A549 (cell line): ENCODE data around the gene TLDC2. TPM values are rescaled to one million over a fixed set of nuclear protein-coding genes. Genes with fewer than 3 reads are reported as not detected.

Source experiments
- ATAC-seq, 2 experiments: fragments of 200-7000 bp in 1 of 2; fragments of >200 bp in 1 of 2; cut with Nextera tagmentation in 1 of 2; cut with Tn5 transposase in 1 of 2; 3 replicates each; pipeline versions ENCODE4 v1.8.0 to v1.9.1; 2018 to 2020; ENCODE audit warnings: mild to moderate bottlenecking in 1 of 2, moderate library complexity in 1 of 2
- CTCF ChIA-PET: fragments of 300-600 bp; sonication (Branson Sonifier 250); formaldehyde crosslinking; extraction: SDS; loops from one replicate; lab custom pipeline; 2021; ENCODE audit warnings: antibody characterized with exemption, inconsistent platforms; lab: Yijun Ruan, JAX
- POLR2A ChIA-PET: fragments of 350-600 bp; formaldehyde crosslinking; extraction: SDS; loops from one replicate; lab custom pipeline; 2021; ENCODE audit warnings: antibody characterized with exemption, inconsistent platforms; lab: Yijun Ruan, JAX
- DNase-seq, 2 experiments: peaks; one replicate each; pipeline versions ENCODE4 v3.0.0 to v3.0.0-alpha.2; 2011 to 2016; ENCODE audit warnings: low read depth in 1 of 2, low spot score in 1 of 2
- FAIRE-seq: peaks from 2 replicates; lab custom pipeline; 2011; peaks lifted over from hg19 to GRCh38; lab: Jason Lieb, UNC
- H3K27ac ChIP-seq, 2 experiments: fragments of >200 bp; sonication (Bioruptor Twin); formaldehyde crosslinking; 3 replicates each; pipeline ENCODE4 v1.5.1; 2016 to 2017
- H3K4me1 ChIP-seq: fragments of >200 bp; sonication (Bioruptor Twin); formaldehyde crosslinking; 3 replicates; pipeline ENCODE4 v1.6.1; 2016
- H3K4me2 ChIP-seq: fragments of >200 bp; sonication (Bioruptor Twin); formaldehyde crosslinking; 3 replicates; pipeline ENCODE4 v1.6.1; 2016
- H3K4me3 ChIP-seq: fragments of >200 bp; sonication (Bioruptor Twin); formaldehyde crosslinking; 3 replicates; pipeline ENCODE4 v1.5.1; 2016
- H3K9me3 ChIP-seq: fragments of >200 bp; sonication (Bioruptor Twin); formaldehyde crosslinking; 3 replicates; pipeline ENCODE4 v1.6.1; 2016
- CBX2 ChIP-seq: fragments of 200-600 bp; sonication (generic); IDR thresholded peaks from 2 replicates; pipeline ENCODE4 v1.6.1; 2016; ENCODE audit warnings: low read depth, mild to moderate bottlenecking, borderline replicate concordance
- EP300 ChIP-seq, 2 experiments: fragments of >200 bp; sonication (Bioruptor Twin); formaldehyde crosslinking; IDR thresholded peaks; 2 replicates in 1 of 2; 3 replicates in 1 of 2; pipeline ENCODE4 v1.6.1; 2016 to 2017
- ESRRA ChIP-seq: fragments of 150-350 bp; IDR thresholded peaks from 2 replicates; pipeline ENCODE4 v1.6.1; 2014; ENCODE audit warnings: mild to moderate bottlenecking, low read length, borderline replicate concordance
- HDAC2 ChIP-seq: fragments of 200-600 bp; sonication (generic); IDR thresholded peaks from 2 replicates; pipeline ENCODE4 v1.6.1; 2016
- HOXB13 ChIP-seq: fragments of 250-450 bp; sonication (Bioruptor Pico); IDR thresholded peaks from 2 replicates; pipeline ENCODE4 v1.5.0; 2020; ENCODE audit warnings: low read depth, mild to moderate bottlenecking, moderate library complexity
- JUN ChIP-seq, 2 experiments: fragments of >200 bp; sonication (Bioruptor Twin); formaldehyde crosslinking; IDR thresholded peaks; 2 replicates in 1 of 2; 3 replicates in 1 of 2; pipeline ENCODE4 v1.6.1; 2016 to 2017
- KDM1A ChIP-seq: fragments of 200-600 bp; sonication (generic); IDR thresholded peaks from 2 replicates; pipeline ENCODE4 v1.6.1; 2016; ENCODE audit warnings: low read depth, mild to moderate bottlenecking
- MAZ ChIP-seq: fragments of 150-350 bp; IDR thresholded peaks from 2 replicates; pipeline ENCODE4 v1.6.1; 2014; ENCODE audit warnings: antibody characterized with exemption, low read depth, low read length, borderline replicate concordance
- NFE2L2 ChIP-seq: fragments of 150-350 bp; conservative IDR thresholded peaks from 2 replicates; pipeline ENCODE4 v1.6.1; 2014; ENCODE audit warnings: low read length
- NPAS2 ChIP-seq: fragments of 250-450 bp; sonication (Bioruptor Pico); IDR thresholded peaks from 2 replicates; pipeline ENCODE4 v1.8.0; 2022; ENCODE audit warnings: mild to moderate bottlenecking, moderate library complexity, borderline replicate concordance
- POLR2A ChIP-seq: IDR thresholded peaks from 2 replicates; pipeline ENCODE4 v1.6.1; 2012; ENCODE audit warnings: mild to moderate bottlenecking, low read length
- RNF2 ChIP-seq: fragments of 200-600 bp; sonication (generic); IDR thresholded peaks from 2 replicates; pipeline ENCODE4 v1.6.1; 2016; ENCODE audit warnings: low read depth, mild to moderate bottlenecking, antibody characterized with exemption, moderate library complexity, borderline replicate concordance
- SMC3 ChIP-seq: fragments of >200 bp; sonication (Bioruptor Twin); formaldehyde crosslinking; IDR thresholded peaks from 3 replicates; pipeline ENCODE4 v1.6.1; 2018; ENCODE audit warnings: inconsistent platforms
- TFCP2L1 ChIP-seq: fragments of 250-450 bp; sonication (Bioruptor Pico); IDR thresholded peaks from 2 replicates; pipeline ENCODE4 v1.5.0; 2021; ENCODE audit warnings: mild to moderate bottlenecking
- TP53 ChIP-seq: fragments of 250-450 bp; sonication (Bioruptor Pico); IDR thresholded peaks from 2 replicates; pipeline ENCODE4 v1.5.0; 2021; ENCODE audit warnings: mild to moderate bottlenecking, moderate library complexity
- ZFP36 ChIP-seq: fragments of 450-650 bp; IDR thresholded peaks from 2 replicates; pipeline ENCODE4 v1.6.1; 2014; ENCODE audit warnings: borderline replicate concordance; ENCODE audit not compliant: partially characterized antibody
- ZNF302 ChIP-seq: fragments of 250-450 bp; sonication (Bioruptor Pico); IDR thresholded peaks from 2 replicates; pipeline ENCODE4 v1.9.0; 2021; ENCODE audit warnings: inconsistent platforms, mild to moderate bottlenecking, moderate library complexity
- ZSCAN20 ChIP-seq: fragments of 250-450 bp; sonication (Bioruptor Pico); IDR thresholded peaks from 2 replicates; pipeline ENCODE4 v1.8.0; 2022; ENCODE audit warnings: mild to moderate bottlenecking, moderate library complexity
- WGBS: methylation state at CpG from one replicate; pipeline ENCODE4 v1.1.6; 2017; ENCODE audit errors: missing lambda C conversion rate; 5-methylcytosine and 5-hydroxymethylcytosine counted together
- polyA plus RNA-seq, 4 experiments: library from polyadenylated mRNA; depleted of rRNA in 3 of 4; stranded (reverse); fragments of >200 nt; fragmentation: RNase III in 1 of 4; extraction: RNeasy Plus Mini Kit Qiagen cat#74134 plus additional on column Dnase treatment in 1 of 4; gene quantifications; 2 replicates in 3 of 4; 3 replicates in 1 of 4; pipeline ENCODE4 v1.2.3, GENCODE V29; 2011 to 2017
- TF ChIP-seq, protein P1 (sequence below): fragments of 200-600 bp; sonication (generic); IDR thresholded peaks from 2 replicates; pipeline ENCODE4 v1.6.1; 2016; ENCODE audit warnings: antibody characterized with exemption, mild to moderate bottlenecking, moderate library complexity
- TF ChIP-seq, protein P2 (sequence below): fragments of >200 bp; sonication (Bioruptor Twin); formaldehyde crosslinking; IDR thresholded peaks from 2 replicates; pipeline ENCODE4 v1.6.1; 2016
- TF ChIP-seq, protein P3 (sequence below): IDR thresholded peaks from 2 replicates; pipeline ENCODE4 v1.6.1; 2012
- TF ChIP-seq, protein P4 (sequence below): fragments of 450-650 bp; IDR thresholded peaks from 2 replicates; pipeline ENCODE4 v1.6.1; 2014; ENCODE audit warnings: antibody characterized with exemption
- TF ChIP-seq, protein P5 (sequence below): fragments of >200 bp; sonication (Bioruptor Twin); formaldehyde crosslinking; IDR thresholded peaks from 3 replicates; pipeline ENCODE4 v1.5.1; 2016

Gene TLDC2
- polyA plus RNA-seq, 2 of the 4 experiments (the other 2 are of a cell fraction), result 0.17 TPM; not detected in 1

DNA sequence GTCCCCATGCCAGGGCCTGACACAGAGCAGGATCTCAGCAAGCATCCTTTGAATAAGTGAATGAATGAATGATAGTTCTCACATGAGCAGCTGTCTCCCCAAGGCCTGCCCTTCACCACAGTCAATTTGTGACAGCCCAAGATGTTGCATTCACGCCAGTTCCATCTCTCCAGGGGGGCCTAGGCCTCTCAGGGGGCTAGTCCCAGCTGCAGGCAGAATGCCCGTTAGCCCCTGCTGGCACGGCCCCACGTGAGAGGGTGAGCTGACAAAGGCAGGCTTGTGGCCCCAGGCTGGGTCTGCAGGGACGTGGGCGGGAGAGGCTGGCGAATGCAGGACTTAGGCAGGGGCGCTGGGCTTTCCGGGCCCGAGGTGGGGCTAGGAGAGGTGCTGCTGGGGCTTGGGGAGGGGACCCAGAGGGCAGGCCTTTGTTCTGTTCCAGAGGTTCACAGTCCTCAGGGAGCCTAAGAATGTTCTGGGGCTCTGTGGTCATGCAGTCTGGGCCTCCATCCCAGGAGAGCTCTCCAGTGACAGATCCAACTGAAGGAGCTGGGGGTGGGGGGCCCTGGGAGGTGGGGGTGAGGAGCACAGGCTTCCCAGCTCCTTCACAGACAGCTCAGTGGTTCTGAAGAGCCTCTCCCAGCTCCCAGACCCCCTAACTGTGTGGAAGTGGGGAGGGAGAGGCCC is 30.5 kb upstream of the TLDC2 start (continued):
- TF ChIP-seq, protein P1, sequence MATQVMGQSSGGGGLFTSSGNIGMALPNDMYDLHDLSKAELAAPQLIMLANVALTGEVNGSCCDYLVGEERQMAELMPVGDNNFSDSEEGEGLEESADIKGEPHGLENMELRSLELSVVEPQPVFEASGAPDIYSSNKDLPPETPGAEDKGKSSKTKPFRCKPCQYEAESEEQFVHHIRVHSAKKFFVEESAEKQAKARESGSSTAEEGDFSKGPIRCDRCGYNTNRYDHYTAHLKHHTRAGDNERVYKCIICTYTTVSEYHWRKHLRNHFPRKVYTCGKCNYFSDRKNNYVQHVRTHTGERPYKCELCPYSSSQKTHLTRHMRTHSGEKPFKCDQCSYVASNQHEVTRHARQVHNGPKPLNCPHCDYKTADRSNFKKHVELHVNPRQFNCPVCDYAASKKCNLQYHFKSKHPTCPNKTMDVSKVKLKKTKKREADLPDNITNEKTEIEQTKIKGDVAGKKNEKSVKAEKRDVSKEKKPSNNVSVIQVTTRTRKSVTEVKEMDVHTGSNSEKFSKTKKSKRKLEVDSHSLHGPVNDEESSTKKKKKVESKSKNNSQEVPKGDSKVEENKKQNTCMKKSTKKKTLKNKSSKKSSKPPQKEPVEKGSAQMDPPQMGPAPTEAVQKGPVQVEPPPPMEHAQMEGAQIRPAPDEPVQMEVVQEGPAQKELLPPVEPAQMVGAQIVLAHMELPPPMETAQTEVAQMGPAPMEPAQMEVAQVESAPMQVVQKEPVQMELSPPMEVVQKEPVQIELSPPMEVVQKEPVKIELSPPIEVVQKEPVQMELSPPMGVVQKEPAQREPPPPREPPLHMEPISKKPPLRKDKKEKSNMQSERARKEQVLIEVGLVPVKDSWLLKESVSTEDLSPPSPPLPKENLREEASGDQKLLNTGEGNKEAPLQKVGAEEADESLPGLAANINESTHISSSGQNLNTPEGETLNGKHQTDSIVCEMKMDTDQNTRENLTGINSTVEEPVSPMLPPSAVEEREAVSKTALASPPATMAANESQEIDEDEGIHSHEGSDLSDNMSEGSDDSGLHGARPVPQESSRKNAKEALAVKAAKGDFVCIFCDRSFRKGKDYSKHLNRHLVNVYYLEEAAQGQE, result no peak
- no peak for TF ChIP-seq KDM1A

DNA sequence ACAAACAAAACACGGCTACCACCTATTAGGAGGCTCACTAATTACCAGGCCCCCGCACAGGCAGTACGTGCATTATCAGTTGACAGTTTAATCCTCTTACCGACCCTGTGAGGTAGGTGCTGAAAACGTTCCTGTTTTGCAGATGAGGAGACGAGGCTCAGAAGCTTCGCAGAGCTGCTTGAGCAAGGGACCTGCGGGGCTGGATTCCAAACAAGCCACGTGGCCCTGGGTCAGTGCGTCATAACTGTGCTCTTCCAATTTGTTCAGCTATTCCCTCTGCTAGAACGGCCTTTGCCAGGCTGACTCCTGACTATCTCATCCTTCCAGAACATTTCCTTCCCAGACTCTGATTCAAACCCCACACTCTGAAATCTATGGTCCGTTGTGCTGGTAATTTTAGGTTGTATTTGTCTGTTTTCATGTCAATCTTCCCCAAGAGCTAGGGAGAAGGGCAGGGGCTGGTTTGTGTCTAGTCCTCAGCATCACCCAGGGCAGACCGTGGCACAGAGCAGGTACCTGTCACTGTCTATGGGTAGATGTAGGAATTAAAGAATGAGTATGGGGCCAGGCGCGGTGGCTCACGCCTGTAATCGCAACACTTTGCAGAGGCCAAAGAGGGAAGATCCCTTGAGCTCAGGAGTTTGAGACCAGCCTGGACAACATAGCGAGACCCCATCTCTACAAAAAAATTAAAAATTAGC is 28.8 kb upstream of the TLDC2 start:
- Histone ChIP-seq H3K4me1 (peaks cover 30% of the 10 kb centered on the region), H3K9me3 (peaks cover 6% of the 10 kb centered on the region; the same call in 1 of the 3 replicates), H3K27ac (peak overlapping the region in 1 of 2 experiments; percentile 71; a peak in 2 of 6 replicates)
- POLR2A ChIA-PET, result interaction anchor here (0.8 to 1.8 kb wide), 2 partner anchors 17 to 893 kb away, joined by 9 to 12 read pairs; partner anchors contain the start of gene SCAND1
- ATAC-seq, result no peak
- FAIRE-seq, result no peak
- CTCF ChIA-PET, result interaction anchor here (0.5 to 3.5 kb wide), 7 partner anchors 8 to 39 kb away, joined by 3 to 16 read pairs (median 6); a partner anchor contains a TSS
- TF ChIP-seq EP300 (IDR thresholded peaks at IDR 0.05), result no peak
- TF ChIP-seq HDAC2, result no peak
- no peak for TF ChIP-seq ZSCAN20 (CRISPR knock-in tag)
- TF ChIP-seq, protein P2, sequence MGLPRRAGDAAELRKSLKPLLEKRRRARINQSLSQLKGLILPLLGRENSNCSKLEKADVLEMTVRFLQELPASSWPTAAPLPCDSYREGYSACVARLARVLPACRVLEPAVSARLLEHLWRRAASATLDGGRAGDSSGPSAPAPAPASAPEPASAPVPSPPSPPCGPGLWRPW, result no peak
- no peak for TF ChIP-seq ZNF302 (CRISPR knock-in tag)
- TF ChIP-seq HOXB13, result no peak
- no peak for TF ChIP-seq TP53 (CRISPR knock-in tag)
- no peak for TF ChIP-seq TFCP2L1 (CRISPR knock-in tag)
- TF ChIP-seq, protein P3, sequence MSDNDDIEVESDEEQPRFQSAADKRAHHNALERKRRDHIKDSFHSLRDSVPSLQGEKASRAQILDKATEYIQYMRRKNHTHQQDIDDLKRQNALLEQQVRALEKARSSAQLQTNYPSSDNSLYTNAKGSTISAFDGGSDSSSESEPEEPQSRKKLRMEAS, result no peak
- TF ChIP-seq NPAS2 (CRISPR knock-in tag), result no peak
- TF ChIP-seq CBX2, result no peak
- TF ChIP-seq, protein P4, sequence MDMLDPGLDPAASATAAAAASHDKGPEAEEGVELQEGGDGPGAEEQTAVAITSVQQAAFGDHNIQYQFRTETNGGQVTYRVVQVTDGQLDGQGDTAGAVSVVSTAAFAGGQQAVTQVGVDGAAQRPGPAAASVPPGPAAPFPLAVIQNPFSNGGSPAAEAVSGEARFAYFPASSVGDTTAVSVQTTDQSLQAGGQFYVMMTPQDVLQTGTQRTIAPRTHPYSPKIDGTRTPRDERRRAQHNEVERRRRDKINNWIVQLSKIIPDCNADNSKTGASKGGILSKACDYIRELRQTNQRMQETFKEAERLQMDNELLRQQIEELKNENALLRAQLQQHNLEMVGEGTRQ, result no peak
- TF ChIP-seq NFE2L2, result no peak
- no peak for TF ChIP-seq ESRRA
- TF ChIP-seq JUN (IDR thresholded peaks at IDR 0.05), result no peak
- no peak for TF ChIP-seq ZFP36
- TF ChIP-seq POLR2A, result no peak
- TF ChIP-seq, all 56 proteins: peak for 0
- WGBS, result 93% methylated on average over 18 of the region's 18 CpGs
- DNase-seq, result no peak
- H3K4me3 ChIP-seq, result no peak overlapping the region
- H3K4me2 ChIP-seq, result no peak overlapping the region

DNA sequence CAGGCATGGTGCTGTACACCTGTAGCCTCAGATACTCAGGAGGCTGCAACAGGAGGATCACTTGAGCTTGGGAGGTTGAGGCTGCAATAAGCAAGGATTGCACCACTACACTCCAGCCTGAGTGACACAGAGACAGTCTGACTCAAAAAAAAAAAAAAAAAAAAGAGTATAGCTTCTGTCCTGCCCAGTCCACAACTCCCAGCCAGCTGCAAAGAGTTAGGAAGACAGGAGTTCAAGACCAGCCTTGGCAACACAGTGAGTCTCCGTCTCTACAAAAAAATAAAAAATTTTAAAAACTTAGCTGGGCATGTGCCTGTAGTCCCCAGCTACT is 28.3 kb upstream of the TLDC2 start:
- FAIRE-seq (no peak), ATAC-seq (peak in 1 of 2 experiments; percentile 16; a peak in 3 of 6 replicates), DNase-seq (no peak)
- TF ChIP-seq SMC3 (no peak), RNF2 (no peak), MAZ (no peak), ZNF302 (CRISPR knock-in tag) (no peak), TFCP2L1 (CRISPR knock-in tag) (no peak), NPAS2 (CRISPR knock-in tag) (no peak), ESRRA (no peak), CBX2 (no peak)
- TF ChIP-seq, protein P5, sequence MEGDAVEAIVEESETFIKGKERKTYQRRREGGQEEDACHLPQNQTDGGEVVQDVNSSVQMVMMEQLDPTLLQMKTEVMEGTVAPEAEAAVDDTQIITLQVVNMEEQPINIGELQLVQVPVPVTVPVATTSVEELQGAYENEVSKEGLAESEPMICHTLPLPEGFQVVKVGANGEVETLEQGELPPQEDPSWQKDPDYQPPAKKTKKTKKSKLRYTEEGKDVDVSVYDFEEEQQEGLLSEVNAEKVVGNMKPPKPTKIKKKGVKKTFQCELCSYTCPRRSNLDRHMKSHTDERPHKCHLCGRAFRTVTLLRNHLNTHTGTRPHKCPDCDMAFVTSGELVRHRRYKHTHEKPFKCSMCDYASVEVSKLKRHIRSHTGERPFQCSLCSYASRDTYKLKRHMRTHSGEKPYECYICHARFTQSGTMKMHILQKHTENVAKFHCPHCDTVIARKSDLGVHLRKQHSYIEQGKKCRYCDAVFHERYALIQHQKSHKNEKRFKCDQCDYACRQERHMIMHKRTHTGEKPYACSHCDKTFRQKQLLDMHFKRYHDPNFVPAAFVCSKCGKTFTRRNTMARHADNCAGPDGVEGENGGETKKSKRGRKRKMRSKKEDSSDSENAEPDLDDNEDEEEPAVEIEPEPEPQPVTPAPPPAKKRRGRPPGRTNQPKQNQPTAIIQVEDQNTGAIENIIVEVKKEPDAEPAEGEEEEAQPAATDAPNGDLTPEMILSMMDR, result no peak
- ChIA-PET POLR2A (interaction anchor here (0.8 to 1.8 kb wide), 2 partner anchors 16 to 893 kb away, joined by 9 to 12 read pairs; partner anchors contain the start of gene SCAND1), CTCF (interaction anchor here (0.5 to 3.5 kb wide), 6 partner anchors 11 to 39 kb away, joined by 3 to 16 read pairs (median 6); a partner anchor contains a TSS)
- Histone ChIP-seq H3K27ac (peak overlapping the region; percentile 51 to 71), H3K9me3 (peaks cover 6% of the 10 kb centered on the region; the same call in 1 of the 3 replicates), H3K4me3 (no peak overlapping the region), H3K4me2 (peak overlapping the region; percentile 80), H3K4me1 (peaks cover 30% of the 10 kb centered on the region)
- 86% methylated on average over 1 of the region's 1 CpG for WGBS
